Epithelial cell of proximal tubule (primary cell): ENCODE results near the gene ATIC. TPM values are rescaled to one million over a fixed set of nuclear protein-coding genes. Genes with fewer than 3 reads are reported as not detected.

ENCODE experiments used
- DNase-seq: peaks from one replicate; pipeline ENCODE4 v3.0.0-alpha.2; 2011; ENCODE audit warnings: low read depth
- H3K4me3 ChIP-seq: 2 replicates; pipeline ENCODE4 v1.5.1; 2011; ENCODE audit warnings: low read depth, mild to moderate bottlenecking, low read length
- total RNA-seq: library from RNA; depleted of rRNA; stranded (reverse); fragments of >200 nt; gene quantifications from 2 replicates; pipeline ENCODE4 v1.2.3, GENCODE V29; 2015
- TF ChIP-seq, protein P1 (sequence below): conservative IDR thresholded peaks from 2 replicates; pipeline ENCODE4 v1.5.1; 2012; ENCODE audit warnings: low read depth, mild to moderate bottlenecking, low read length

Gene ATIC
- total RNA-seq, 1 donor from 2014 or later = 58.3 TPM

DNA sequence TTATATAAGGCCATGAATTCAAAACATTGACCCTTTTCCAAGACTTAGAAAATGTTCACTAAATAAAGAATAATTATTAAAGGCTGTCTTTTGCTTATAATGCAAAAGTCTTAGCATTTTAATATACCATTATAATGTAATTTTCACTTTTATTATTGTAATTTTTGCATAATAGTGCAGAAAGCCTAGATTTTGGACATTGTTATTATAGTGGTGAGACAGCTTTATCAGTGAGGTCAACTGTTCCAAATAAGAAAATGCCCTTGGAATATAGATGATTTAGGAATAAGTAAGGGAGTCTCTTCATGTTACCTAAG lies 56.6 kb downstream of the ATIC start:
- DNase-seq = no peak
- H3K4me3 ChIP-seq = no peak overlapping the region
- TF ChIP-seq, protein P1, sequence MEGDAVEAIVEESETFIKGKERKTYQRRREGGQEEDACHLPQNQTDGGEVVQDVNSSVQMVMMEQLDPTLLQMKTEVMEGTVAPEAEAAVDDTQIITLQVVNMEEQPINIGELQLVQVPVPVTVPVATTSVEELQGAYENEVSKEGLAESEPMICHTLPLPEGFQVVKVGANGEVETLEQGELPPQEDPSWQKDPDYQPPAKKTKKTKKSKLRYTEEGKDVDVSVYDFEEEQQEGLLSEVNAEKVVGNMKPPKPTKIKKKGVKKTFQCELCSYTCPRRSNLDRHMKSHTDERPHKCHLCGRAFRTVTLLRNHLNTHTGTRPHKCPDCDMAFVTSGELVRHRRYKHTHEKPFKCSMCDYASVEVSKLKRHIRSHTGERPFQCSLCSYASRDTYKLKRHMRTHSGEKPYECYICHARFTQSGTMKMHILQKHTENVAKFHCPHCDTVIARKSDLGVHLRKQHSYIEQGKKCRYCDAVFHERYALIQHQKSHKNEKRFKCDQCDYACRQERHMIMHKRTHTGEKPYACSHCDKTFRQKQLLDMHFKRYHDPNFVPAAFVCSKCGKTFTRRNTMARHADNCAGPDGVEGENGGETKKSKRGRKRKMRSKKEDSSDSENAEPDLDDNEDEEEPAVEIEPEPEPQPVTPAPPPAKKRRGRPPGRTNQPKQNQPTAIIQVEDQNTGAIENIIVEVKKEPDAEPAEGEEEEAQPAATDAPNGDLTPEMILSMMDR = no peak

DNA sequence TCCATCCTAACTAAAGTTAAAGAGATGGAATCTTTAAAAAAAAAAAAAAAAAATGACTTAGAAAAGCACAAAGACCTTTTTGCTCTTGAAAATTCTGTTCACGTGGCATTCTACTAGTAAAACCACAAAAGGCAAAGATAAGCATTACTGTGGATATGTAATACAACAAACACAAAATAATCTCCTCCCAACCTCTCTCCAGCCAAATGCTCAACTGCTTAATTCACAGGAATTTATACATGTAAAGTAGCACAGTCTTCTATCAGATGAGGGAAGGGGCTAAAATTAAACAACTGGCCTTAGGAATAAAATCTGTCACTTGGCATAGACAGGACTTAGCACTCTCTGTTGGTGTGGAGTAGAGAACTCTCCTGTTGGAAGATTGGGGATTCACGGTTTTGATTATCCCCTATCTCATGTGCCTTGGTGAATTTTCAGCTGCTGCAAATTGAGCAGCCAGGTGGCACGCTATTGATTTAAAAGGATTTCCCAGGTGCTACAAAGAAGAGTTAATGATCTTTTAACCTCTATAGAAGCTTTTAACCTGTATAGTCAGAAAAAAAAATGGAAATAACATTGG lies 57.4 kb downstream of the ATIC start:
- DNase-seq = no peak
- H3K4me3 ChIP-seq = no peak overlapping the region
- TF ChIP-seq, protein P1 = no peak

DNA sequence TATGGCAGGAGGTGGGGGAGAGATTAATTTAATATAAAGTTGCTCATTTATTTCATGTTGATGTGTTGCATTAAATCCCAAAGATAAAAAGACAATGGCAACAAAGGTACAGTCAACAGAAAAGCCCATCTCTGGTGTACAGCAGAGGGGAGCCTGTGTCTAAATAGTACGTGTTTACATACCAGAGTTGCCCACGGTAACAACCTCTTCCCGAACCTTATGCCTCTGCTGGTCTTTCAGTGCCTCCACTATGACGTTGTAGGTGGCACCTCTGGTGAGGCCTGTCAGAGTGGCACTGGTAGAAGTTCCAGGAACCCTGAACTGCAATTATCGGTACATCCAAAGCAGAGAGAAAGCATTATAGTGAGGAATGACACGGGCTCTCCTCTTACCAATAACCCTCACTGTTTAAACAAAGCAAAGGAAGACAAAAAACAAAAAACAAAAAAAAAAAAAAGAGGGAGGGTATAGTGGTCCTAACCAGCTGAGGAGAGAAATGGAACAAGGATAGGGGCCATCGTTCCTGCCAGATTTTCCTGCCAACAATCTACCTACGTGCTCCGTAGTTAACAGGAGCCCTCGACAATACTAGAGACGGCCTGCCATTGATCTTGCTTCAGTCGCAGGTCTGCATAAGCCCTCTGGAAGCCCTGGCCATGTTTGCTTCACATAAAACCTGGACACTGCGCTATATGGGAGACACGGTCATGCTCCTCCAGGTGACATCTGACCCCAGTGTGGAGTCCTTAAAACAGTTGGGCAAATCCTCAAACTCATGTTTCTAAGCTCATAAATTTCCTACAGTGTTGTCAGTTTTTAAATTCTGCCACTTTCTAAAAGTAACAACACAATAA lies 58.5 kb downstream of the ATIC start:
- no peak for DNase-seq
- H3K4me3 ChIP-seq = no peak overlapping the region
- TF ChIP-seq, protein P1 = no peak

DNA sequence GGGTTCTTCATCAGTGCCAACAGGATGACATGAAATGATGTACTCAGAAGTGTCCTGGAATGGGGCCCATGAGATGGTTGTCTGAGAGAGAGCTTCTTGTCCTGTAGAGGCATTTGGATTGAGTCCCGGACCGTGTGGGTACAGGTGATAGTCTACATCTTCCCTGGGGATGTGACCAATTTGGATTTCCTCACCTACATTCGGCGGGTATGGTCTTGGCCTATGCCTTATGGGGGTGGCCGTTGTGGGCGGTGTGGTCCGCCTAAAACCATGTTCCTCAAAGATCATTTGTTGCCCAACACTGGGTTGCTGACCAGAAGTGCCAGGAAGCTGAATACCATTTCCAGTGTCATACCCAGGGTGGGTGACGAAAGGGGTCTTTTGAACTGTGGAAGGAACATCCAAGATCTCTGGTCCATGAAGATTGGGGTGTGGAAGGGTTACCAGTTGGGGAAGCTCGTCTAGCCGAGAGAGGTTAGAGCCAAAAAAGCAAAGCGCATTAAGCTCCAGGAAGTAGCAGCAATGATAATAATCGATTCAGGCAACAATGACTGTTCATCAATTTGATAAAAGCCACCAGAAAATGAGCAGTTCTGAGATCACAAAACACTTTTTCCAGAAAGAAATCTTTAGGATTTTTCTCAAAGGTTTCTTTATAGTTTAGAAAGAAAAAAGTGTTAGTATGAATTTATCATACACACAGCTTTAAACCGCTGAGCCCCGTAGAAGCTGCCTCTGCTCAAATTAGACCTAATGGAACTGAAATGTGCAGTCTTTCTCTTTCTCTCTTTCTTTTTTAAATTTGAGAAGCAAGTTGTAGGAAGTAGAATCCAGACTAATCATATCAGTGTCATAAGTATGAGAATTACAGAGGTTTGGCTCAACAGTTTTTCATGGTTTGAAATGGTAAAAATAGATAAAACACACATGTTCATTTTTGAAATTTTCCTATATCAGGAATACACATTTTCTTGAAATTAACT lies 60.3 kb downstream of the ATIC start:
- TF ChIP-seq, protein P1 = no peak
- no peak overlapping the region for H3K4me3 ChIP-seq
- DNase-seq = no peak

DNA sequence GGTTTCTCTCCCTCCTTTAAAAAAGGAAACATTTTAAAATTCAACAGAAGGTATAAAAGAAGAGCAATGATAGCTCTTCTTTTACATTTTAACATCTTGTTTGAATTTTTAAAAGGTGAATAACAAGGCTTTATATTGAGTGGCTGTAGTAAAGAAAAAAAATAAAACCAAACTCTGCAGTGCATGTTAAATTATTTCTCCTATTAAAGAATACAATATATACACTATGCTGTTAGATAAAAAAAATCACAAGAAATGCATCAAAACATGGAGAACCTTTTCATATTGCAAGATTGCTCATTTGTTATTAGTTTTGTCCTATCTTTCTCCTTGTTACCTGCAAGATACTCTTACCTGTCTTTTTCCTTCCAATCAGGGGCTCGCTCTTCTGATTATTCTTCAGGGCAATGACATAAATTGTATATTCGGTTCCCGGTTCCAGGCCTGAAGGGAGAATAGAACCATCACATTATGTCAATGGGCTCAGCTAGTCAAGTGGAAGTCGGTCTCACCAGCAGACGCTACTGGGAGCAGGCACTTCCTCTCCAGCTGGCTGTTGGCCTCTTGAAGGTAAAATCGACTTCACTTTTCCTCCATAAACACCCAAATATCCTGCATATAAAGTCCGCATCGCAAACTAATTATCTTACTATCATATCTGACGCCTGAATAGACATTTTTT lies 61.2 kb downstream of the ATIC start:
- TF ChIP-seq, protein P1 = no peak
- no peak overlapping the region for H3K4me3 ChIP-seq
- no peak for DNase-seq

DNA sequence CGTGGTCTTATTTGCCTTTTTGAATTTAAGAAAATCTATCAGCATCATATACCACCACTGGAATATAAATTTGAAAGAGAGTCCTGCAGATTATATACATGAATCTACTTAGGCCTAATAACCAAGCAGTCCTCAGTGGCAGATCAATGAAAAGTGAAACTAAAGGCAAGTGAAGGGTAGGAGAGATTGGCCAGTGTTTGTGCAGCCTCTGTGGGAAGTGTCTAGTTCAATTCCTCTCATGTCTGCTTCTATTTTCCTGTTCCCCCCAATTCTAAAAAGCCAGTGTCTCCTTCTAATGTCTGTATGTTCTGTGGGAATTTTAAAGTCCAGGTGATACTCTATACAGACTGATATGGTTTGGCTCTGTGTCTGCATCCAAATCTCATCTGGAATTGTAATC lies 62.1 kb downstream of the ATIC start:
- H3K4me3 ChIP-seq = no peak overlapping the region
- TF ChIP-seq, protein P1 = no peak
- DNase-seq = no peak
